ENCODE results near the gene PCDH19.
A peak's percentile ranks its signal among the peaks of the same experiment; 100 is the strongest.

- TF ChIP-seq CTCF (IDR thresholded peaks at IDR 0.05) (peak in 2 of 6 experiments; percentile 17 to 36), POLR2A (IDR thresholded peaks at IDR 0.05) (no peak)
Observed at GRCh38 chrX:100368167-100368566, 41.9 kb downstream of the PCDH19 start.

Measured in adrenal gland (tissue), 5 donors.